CD4-positive, alpha-beta T cell treated with Interferon alpha-2 for 1 hour (primary cell): ENCODE results near the gene HOXA6.

Experiments
- DNase-seq, 2 donors: peaks; one replicate each; pipeline ENCODE4 v3.0.0-alpha.2; 2020 to 2022

The HOXA6 gene

GRCh38 chr7:27148756-27149641 lies 1.4 kb upstream of the HOXA6 start:
- DNase-seq, result no peak

GRCh38 chr7:27148031-27148755 lies 619 bp upstream of the HOXA6 start:
- no peak for DNase-seq

GRCh38 chr7:27146491-27147198 lies 929 bp downstream of the HOXA6 start:
- DNase-seq, result no peak

- no peak for DNase-seq
Measured at GRCh38 chr7:27145914-27146412, 1.6 kb downstream of the HOXA6 start.

- no peak for DNase-seq
Measured at GRCh38 chr7:27145165-27145913, 2.2 kb downstream of the HOXA6 start.

- DNase-seq, result no peak
Measured at GRCh38 chr7:27144781-27145164, 2.8 kb downstream of the HOXA6 start.

- no peak for DNase-seq
Measured at GRCh38 chr7:27143950-27144780, 3.4 kb downstream of the HOXA6 start.

GRCh38 chr7:27143023-27143949 lies 4.3 kb downstream of the HOXA6 start, which contains the start of gene HOXA5:
Gene HOXA5 (minus strand): TSS chr7:27143681. CDS start chr7:27143607, 74 bp downstream.
- peak in 1 of 2 donors; percentile 52 for DNase-seq

GRCh38 chr7:27142580-27143022 lies 5.0 kb downstream of the HOXA6 start:
- DNase-seq, result no peak

- DNase-seq, result no peak
Measured at GRCh38 chr7:27141923-27142579, 5.5 kb downstream of the HOXA6 start.

- DNase-seq, result no peak
Measured at GRCh38 chr7:27141137-27141922, 6.2 kb downstream of the HOXA6 start.

- no peak for DNase-seq
Measured at GRCh38 chr7:27140126-27140857, 7.3 kb downstream of the HOXA6 start.

GRCh38 chr7:27139334-27140125 lies 8.0 kb downstream of the HOXA6 start:
- DNase-seq, result no peak

GRCh38 chr7:27138985-27139333 lies 8.6 kb downstream of the HOXA6 start:
- no peak for DNase-seq

GRCh38 chr7:27138472-27138871 lies 9.1 kb downstream of the HOXA6 start:
- no peak for DNase-seq

GRCh38 chr7:27137640-27138315 lies 9.8 kb downstream of the HOXA6 start:
- no peak for DNase-seq

GRCh38 chr7:27134392-27134791 lies 13.2 kb downstream of the HOXA6 start:
- DNase-seq, result no peak
